ENCODE results near the gene TTYH2. TPM values are rescaled to one million over a fixed set of nuclear protein-coding genes. Genes with fewer than 3 reads are reported as not detected.
"Not testable (repeated sequence)": the region's sequence is repeated elsewhere in the genome, so short reads cannot be mapped to it uniquely, and the experiment has no call there.

TTYH2 gene
- total RNA-seq, 1 donor from 2014 or later, result 1.2 TPM

DNA sequence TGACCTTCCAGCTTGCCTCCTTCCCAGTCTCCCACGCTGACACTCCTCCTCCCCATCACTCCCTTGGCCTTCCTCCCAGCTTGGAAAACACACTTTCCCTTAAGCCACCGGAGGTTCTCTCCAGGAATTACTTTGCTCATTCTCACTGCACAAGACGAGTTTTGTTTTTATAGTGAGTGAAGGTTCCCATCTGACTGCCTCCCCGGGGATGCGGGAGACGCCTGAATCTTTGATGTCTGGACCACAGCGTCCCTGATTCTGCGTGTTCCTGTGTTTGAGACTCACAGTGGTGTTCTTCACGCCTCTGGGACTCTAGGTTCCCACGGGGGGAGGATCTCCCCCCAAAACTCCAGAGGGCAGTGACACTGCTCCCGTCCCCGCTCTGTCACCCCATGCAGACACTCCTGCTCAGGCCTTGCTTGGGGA lies 62.7 kb downstream of the TTYH2 start:
- TF ChIP-seq, protein P1, sequence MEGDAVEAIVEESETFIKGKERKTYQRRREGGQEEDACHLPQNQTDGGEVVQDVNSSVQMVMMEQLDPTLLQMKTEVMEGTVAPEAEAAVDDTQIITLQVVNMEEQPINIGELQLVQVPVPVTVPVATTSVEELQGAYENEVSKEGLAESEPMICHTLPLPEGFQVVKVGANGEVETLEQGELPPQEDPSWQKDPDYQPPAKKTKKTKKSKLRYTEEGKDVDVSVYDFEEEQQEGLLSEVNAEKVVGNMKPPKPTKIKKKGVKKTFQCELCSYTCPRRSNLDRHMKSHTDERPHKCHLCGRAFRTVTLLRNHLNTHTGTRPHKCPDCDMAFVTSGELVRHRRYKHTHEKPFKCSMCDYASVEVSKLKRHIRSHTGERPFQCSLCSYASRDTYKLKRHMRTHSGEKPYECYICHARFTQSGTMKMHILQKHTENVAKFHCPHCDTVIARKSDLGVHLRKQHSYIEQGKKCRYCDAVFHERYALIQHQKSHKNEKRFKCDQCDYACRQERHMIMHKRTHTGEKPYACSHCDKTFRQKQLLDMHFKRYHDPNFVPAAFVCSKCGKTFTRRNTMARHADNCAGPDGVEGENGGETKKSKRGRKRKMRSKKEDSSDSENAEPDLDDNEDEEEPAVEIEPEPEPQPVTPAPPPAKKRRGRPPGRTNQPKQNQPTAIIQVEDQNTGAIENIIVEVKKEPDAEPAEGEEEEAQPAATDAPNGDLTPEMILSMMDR (conservative IDR thresholded peaks at IDR 0.05; ENCODE audit: low read depth, low read length), result no peak
- DNase-seq (ENCODE audit: low read depth), result no peak
- no peak overlapping the region for H3K4me3 ChIP-seq (ENCODE audit: low read depth, low read length)

DNA sequence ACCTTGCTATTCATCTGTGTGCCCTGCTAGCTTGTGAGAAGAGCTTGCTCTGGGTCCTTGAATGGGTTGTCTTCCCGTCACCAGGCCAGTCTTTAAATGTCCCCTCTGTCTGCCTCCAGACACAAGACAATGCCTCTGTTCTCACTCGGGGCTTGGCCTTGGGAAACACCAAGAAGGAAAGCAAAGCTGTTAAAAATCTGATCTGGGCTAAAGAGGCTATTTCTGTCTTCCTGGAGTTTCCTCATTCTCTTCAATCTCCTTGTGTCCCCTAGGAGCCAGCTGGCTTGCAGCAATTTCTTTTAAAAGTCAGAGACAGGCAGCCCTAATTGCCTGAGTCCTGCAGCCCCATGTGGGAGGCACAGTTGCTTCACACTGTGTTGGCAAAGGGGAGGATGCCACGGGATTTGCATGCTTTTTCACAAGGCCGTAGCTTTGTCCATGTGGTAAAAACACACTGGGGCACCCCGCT lies 63.2 kb downstream of the TTYH2 start:
- DNase-seq (ENCODE audit: low read depth), result no peak
- TF ChIP-seq, protein P1 (conservative IDR thresholded peaks at IDR 0.05; ENCODE audit: low read depth, low read length), result no peak
- H3K4me3 ChIP-seq (ENCODE audit: low read depth, low read length), result no peak overlapping the region

- no peak overlapping the region for H3K4me3 ChIP-seq (ENCODE audit: low read depth, low read length)
- DNase-seq (ENCODE audit: low read depth), result no peak
- TF ChIP-seq, protein P1 (conservative IDR thresholded peaks at IDR 0.05; ENCODE audit: low read depth, low read length), result no peak
These were observed 64.6 kb downstream of the TTYH2 start for GRCh38 chr17:74277935-74278334.

GRCh38 chr17:74279617-74280016 lies 66.2 kb downstream of the TTYH2 start:
- H3K4me3 ChIP-seq (ENCODE audit: low read depth, low read length); DNase-seq (ENCODE audit: low read depth): not testable (repeated sequence)

GRCh38 chr17:74280093-74280513 lies 66.7 kb downstream of the TTYH2 start:
- H3K4me3 ChIP-seq (ENCODE audit: low read depth, low read length), result no peak overlapping the region
- TF ChIP-seq, protein P1 (conservative IDR thresholded peaks at IDR 0.05; ENCODE audit: low read depth, low read length), result no peak
- no peak for DNase-seq (ENCODE audit: low read depth)

DNA sequence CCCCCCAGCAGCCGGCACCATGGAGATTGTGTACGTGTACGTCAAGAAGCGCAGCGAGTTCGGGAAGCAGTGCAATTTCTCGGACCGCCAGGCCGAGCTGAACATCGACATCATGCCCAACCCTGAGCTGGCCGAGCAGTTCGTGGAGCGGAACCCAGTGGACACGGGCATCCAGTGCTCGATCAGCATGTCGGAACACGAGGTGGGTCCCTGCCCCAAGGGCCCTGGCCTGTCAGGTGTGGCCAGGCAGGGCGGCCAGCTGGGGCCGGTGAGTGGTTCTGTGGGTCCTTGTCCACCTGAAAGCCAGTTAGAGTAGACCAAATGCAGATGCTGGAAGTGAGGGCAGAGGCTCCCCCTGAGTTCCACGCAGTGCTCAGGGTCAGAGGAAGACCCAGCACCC lies 68.4 kb downstream of the TTYH2 start:
- H3K4me3 ChIP-seq (ENCODE audit: low read depth, low read length), result no peak overlapping the region
- TF ChIP-seq, protein P1 (conservative IDR thresholded peaks at IDR 0.05; ENCODE audit: low read depth, low read length), result no peak
- no peak for DNase-seq (ENCODE audit: low read depth)

DNA sequence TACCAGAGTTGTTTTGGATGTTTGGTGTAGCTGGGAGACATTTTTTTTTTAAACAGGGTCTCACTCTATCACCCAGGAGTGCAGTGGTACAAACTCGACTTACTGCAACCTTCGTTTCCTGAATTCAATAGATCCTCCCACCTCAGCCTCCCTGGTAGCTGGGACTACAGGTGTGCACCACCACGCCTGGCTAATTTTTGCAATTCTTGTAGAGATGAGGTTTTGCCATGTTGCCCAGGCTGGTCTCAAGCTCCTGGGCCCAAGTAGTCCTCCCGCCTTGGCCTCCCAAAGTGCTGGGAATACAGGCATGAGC lies 68.9 kb downstream of the TTYH2 start:
- DNase-seq (ENCODE audit: low read depth), result not testable (repeated sequence)

DNA sequence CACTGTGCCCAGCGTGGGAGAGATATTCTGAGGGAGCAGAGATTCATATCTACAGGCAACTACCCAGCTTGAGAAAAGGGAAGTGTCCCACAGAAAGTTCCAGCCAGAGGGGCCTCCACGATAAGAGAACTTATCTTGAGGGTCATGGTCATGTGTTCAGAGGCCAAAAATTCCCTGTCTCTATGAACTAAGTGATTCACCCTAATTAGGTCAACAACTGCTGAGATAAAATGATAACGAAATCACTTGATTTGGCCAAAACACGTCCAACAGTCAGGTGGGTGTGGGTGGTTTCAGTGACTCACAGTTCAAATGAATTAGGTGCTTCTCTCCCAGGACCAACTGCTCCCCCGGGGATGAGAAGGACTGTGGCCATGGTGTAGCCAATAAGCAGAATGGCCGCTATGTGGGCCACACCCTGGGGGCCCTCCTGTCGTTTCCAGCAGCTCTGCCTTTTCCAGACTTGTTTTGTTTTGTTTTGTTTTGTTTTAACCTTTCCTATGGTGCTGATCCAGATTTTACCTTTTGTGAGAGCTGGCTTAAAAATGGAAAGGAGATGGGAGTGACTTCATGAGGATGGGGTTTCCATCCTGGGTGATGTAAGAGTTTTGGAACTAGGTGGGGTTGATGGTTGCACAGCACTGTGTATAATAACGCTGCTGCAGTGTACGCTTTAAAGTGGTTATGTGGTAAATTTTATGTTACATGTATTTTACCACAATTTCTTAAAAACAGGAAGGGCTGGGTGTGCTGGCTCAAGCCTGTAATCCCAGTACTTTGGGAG lies 69.4 kb downstream of the TTYH2 start:
- no peak overlapping the region for H3K4me3 ChIP-seq (ENCODE audit: low read depth, low read length)
- DNase-seq (ENCODE audit: low read depth), result no peak
- TF ChIP-seq, protein P1 (conservative IDR thresholded peaks at IDR 0.05; ENCODE audit: low read depth, low read length), result no peak

More for the DNA sequence above, 68.9 kb downstream of the TTYH2 start:
- not testable (repeated sequence) for H3K4me3 ChIP-seq (ENCODE audit: low read depth, low read length)
